Esophagus (tissue), 2 donors: ENCODE measurements around the gene ABCF2. TPM values are rescaled to one million over a fixed set of nuclear protein-coding genes. Genes with fewer than 3 reads are reported as not detected.

Source experiments
- H3K27ac ChIP-seq, 2 donors: one replicate each; pipeline ENCODE4 v1.5.1; 2013; ENCODE audit warnings: low read depth in 2 of 2, mild to moderate bottlenecking in 2 of 2, inconsistent platforms in 1 of 2, low read length in 1 of 2, moderate library complexity in 1 of 2
- H3K27me3 ChIP-seq, 2 donors: one replicate each; pipeline ENCODE4 v1.6.1; 2013; ENCODE audit warnings: low read length in 2 of 2, control low read depth in 1 of 2, mild to moderate bottlenecking in 1 of 2; ENCODE audit not compliant: insufficient read depth in 2 of 2, control insufficient read depth in 1 of 2
- H3K36me3 ChIP-seq, 2 donors: one replicate each; pipeline ENCODE4 v1.6.1; 2013; ENCODE audit warnings: low read length in 1 of 2; ENCODE audit not compliant: control insufficient read depth in 2 of 2, insufficient read depth in 2 of 2
- H3K4me1 ChIP-seq, 2 donors: one replicate each; pipeline ENCODE4 v1.6.1; 2013; ENCODE audit warnings: low read length in 1 of 2; ENCODE audit not compliant: control insufficient read depth in 2 of 2, insufficient read depth in 2 of 2
- H3K4me3 ChIP-seq, 2 donors: one replicate each; pipeline ENCODE4 v1.5.1; 2013; ENCODE audit warnings: low read length in 2 of 2, mild to moderate bottlenecking in 2 of 2, low read depth in 1 of 2, moderate library complexity in 1 of 2
- H3K9me3 ChIP-seq, 2 donors: one replicate each; pipeline ENCODE4 v1.6.1; 2013; ENCODE audit warnings: mild to moderate bottlenecking in 2 of 2, low read depth in 1 of 2, low read length in 1 of 2, moderate library complexity in 1 of 2; ENCODE audit not compliant: control insufficient read depth in 2 of 2, insufficient read depth in 1 of 2
- WGBS, 2 donors: extraction: QIAGEN DNeasy Blood & Tissue Kit; methylation state at CpG; one replicate each; pipeline ENCODE4 v1.1.7; 2013; 5-methylcytosine and 5-hydroxymethylcytosine counted together
- polyA plus RNA-seq, 2 donors: library from polyadenylated mRNA; stranded (reverse); fragments of 200-250 nt; gene quantifications; one replicate each; pipeline ENCODE4 v1.2.3, GENCODE V29; 2013
- donor health status: healthy with polysubstance abuse.
- donor health status: Bipolar disorder and iron deficiency.

Gene ABCF2
- polyA plus RNA-seq, 2 donors, result 8.6 to 19.8 TPM

GRCh38 chr7:151210087-151210854 is 16.7 kb downstream of the ABCF2 start, which contains the start of gene H2BK1:
Gene H2BK1 (minus strand): TSS chr7:151210488. CDS start chr7:151210318, 170 bp downstream.
- Histone ChIP-seq H3K27me3 (peaks cover 0 to under 1% of the 10 kb centered on the region in 2 donors), H3K4me3 (no peak within 1 kb of the TSS), H3K36me3 (peaks cover 0 to 16% of the 10 kb centered on the region in 2 donors), H3K4me1 (no peaks in the 10 kb centered on the region), H3K27ac (no peak within 1 kb of the TSS), H3K9me3 (no peaks in the 10 kb centered on the region)
- 74 to 84% methylated on average over 17 of the region's 17 CpGs for WGBS, 2 donors

DNA sequence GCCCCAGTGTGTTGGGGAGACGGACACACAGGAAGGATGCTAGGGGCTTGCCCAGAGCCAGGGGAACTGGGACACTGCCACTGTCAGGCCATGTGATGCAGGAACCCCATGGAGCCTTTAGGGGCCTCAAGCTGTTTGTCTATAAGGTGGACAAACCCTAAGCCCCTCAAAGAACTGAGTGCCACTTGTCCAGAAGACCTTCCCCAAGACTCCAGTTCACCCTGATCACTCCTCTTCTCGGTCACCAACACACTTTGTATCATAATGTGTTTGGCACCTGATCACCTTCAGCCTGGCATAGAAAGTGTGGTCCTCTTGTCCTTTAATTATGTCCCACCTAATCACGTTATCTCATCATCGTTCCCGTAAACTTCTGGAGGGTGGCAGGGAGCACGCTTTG is 17.4 kb downstream of the ABCF2 start:
- no peak overlapping the region for H3K27ac ChIP-seq
- no peaks in the 10 kb centered on the region for H3K4me1 ChIP-seq
- H3K36me3 ChIP-seq, result peaks cover 0 to 9% of the 10 kb centered on the region in 2 donors
- H3K9me3 ChIP-seq, result no peaks in the 10 kb centered on the region
- H3K27me3 ChIP-seq, result peaks cover 0 to 5% of the 10 kb centered on the region in 2 donors
- WGBS, 2 donors, result 84 to 86% methylated on average over 6 of the region's 6 CpGs
- no peak overlapping the region for H3K4me3 ChIP-seq

- H3K36me3 ChIP-seq, result no peaks in the 10 kb centered on the region
- WGBS, 2 donors, result 61 to 66% methylated on average over 9 of the region's 9 CpGs
Observed at GRCh38 chr7:151208253-151208862, 18.6 kb downstream of the ABCF2 start.

GRCh38 chr7:151207804-151208203 is 19.2 kb downstream of the ABCF2 start:
- 59 to 60% methylated on average over 12 of the region's 12 CpGs for WGBS, 2 donors
- H3K4me3 ChIP-seq, result no peak overlapping the region
- no peaks in the 10 kb centered on the region for H3K36me3 ChIP-seq
- no peaks in the 10 kb centered on the region for H3K4me1 ChIP-seq
- H3K27me3 ChIP-seq, result peaks cover 0 to 5% of the 10 kb centered on the region in 2 donors
- no peaks in the 10 kb centered on the region for H3K9me3 ChIP-seq
- no peak overlapping the region for H3K27ac ChIP-seq

More at GRCh38 chr7:151208253-151208862, 18.6 kb downstream of the ABCF2 start:
- Histone ChIP-seq H3K27ac (no peak overlapping the region), H3K4me1 (no peaks in the 10 kb centered on the region), H3K9me3 (no peaks in the 10 kb centered on the region), H3K4me3 (no peak overlapping the region), H3K27me3 (peaks cover 0 to 5% of the 10 kb centered on the region in 2 donors)

DNA sequence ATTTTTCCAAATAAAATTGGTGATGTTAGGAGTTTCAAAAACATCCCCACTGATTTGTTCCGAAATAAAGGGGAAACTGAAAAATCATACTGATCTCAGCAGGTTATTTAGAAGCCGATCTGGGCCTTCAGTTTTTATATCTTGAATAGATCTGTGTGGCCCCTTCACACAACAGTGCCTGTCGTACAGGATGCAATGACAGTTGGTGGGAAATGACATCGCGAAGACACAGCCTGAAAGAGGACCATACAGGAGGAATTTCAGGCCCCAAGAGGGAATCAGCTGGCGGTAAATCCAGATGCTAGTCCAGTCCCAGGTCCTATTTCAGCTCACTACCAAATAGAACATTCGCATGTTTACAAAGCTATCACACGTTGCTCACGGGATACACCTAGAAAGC is 19.7 kb downstream of the ABCF2 start:
- H3K36me3 ChIP-seq, result no peaks in the 10 kb centered on the region
- H3K27me3 ChIP-seq, result peaks cover 0 to 5% of the 10 kb centered on the region in 2 donors
- WGBS, 2 donors, result 56 to 61% methylated on average over 9 of the region's 9 CpGs
- no peaks in the 10 kb centered on the region for H3K4me1 ChIP-seq
- H3K9me3 ChIP-seq, result no peaks in the 10 kb centered on the region
- no peak overlapping the region for H3K4me3 ChIP-seq
- no peak overlapping the region for H3K27ac ChIP-seq

GRCh38 chr7:151206914-151207313 is 20.1 kb downstream of the ABCF2 start:
- Histone ChIP-seq H3K4me3 (no peak overlapping the region), H3K4me1 (no peaks in the 10 kb centered on the region), H3K36me3 (no peaks in the 10 kb centered on the region), H3K27me3 (peaks cover 0 to 5% of the 10 kb centered on the region in 2 donors), H3K27ac (no peak overlapping the region), H3K9me3 (no peaks in the 10 kb centered on the region)
- WGBS, 2 donors, result 55 to 56% methylated on average over 9 of the region's 9 CpGs

DNA sequence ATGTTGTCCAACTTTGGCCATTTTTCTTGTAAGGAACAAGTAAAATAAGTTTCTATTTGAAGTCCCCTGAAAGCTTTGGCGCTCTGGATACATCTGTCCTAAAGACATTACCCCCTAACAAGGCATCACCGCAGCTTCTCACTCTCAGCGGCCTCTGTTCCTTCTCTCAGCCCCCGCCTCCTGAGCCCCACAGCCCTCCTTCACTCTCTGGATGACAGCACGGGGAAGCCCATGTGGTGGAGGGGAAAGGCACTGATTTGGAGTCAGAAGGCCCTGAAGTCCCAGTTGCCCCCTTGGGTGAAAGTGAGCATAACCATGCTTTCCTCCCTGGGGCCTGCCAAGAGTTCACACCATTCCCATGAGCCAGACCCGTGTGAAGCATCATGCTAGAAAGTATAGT is 21.3 kb downstream of the ABCF2 start:
- Histone ChIP-seq H3K27me3 (peaks cover 0 to 5% of the 10 kb centered on the region in 2 donors), H3K4me3 (no peak overlapping the region), H3K9me3 (no peaks in the 10 kb centered on the region), H3K36me3 (no peaks in the 10 kb centered on the region), H3K27ac (no peak overlapping the region), H3K4me1 (no peaks in the 10 kb centered on the region)
- WGBS, 2 donors, result 71 to 76% methylated on average over 6 of the region's 6 CpGs

DNA sequence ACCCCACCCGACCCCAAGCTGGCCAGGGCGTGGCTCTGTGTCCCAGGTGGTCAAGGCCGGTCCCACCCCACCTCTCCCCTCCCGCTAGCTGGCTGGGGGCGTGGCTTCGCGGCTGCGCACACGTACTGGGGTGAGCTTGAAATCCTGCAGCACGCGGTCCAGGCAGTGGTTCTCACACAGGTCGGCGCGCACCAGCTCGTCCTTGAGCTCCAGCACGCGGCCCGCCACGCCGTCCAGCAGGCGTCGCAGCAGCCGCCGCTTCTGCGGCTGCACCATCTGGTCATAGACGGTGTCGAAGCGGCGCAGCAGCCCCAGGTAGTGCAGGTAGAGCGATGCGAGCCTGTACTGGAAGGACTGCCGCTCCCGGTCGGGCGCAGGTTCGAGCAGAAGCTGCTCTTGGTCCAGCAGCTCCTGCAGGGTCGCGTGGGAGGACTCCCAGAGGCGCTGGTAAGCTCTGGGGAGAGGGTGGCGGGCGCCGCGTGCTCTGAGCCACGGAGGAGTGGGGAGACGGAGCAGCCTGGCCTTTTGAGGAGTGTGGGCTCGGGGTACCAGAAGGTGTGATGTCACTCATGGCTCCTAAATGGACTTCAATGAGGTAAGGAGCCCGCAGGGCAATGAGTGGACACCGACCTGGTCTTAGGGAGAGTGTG is 22.5 kb downstream of the ABCF2 start:
- H3K4me3 ChIP-seq, result no peak overlapping the region
- no peaks in the 10 kb centered on the region for H3K9me3 ChIP-seq
- peaks cover 0 to 5% of the 10 kb centered on the region in 2 donors for H3K27me3 ChIP-seq
- WGBS, 2 donors, result 61 to 68% methylated on average over 48 of the region's 48 CpGs
- no peaks in the 10 kb centered on the region for H3K36me3 ChIP-seq
- no peak overlapping the region for H3K27ac ChIP-seq
- H3K4me1 ChIP-seq, result no peaks in the 10 kb centered on the region

GRCh38 chr7:151202836-151203235 is 24.2 kb downstream of the ABCF2 start:
- Histone ChIP-seq H3K27me3 (peaks cover 0 to 5% of the 10 kb centered on the region in 2 donors), H3K9me3 (no peaks in the 10 kb centered on the region), H3K27ac (no peak overlapping the region), H3K4me3 (no peak overlapping the region), H3K4me1 (no peaks in the 10 kb centered on the region), H3K36me3 (no peaks in the 10 kb centered on the region)
- 92 to 94% methylated on average over 9 of the region's 9 CpGs for WGBS, 2 donors
